ENCODE data around the gene SMYD3. TPM values are rescaled to one million over a fixed set of nuclear protein-coding genes. Genes with fewer than 3 reads are reported as not detected.

The SMYD3 gene
- total and polyA plus RNA-seq, 2 of the 4 experiments (the other 2 are of a cell fraction): 26.5 to 37.6 TPM

- Histone ChIP-seq H4K20me1 (ENCODE audit: insufficient read depth, low read length) (no peaks in the 10 kb centered on the region), H3K4me3 (ENCODE audit: insufficient read depth, low read depth, low read length) (no peak overlapping the region), H3K9me1 (ENCODE audit: insufficient read depth, low read length) (no peaks in the 10 kb centered on the region), H3K9ac (ENCODE audit: low read depth, low read length) (no peak overlapping the region), H2BK5ac (ENCODE audit: low read depth, low read length, poor library complexity, severe bottlenecking) (no peak overlapping the region), H2BK120ac (ENCODE audit: low read depth, low read length) (no peak overlapping the region), H3K18ac (ENCODE audit: low read depth, low read length) (no peak overlapping the region), H3K23ac (ENCODE audit: low read depth, low read length) (no peak overlapping the region), H2AFZ (replicated peaks; ENCODE audit: low read length, poor library complexity) (no peak overlapping the region), H3K36me3 (ENCODE audit: control insufficient read depth, insufficient read depth, low read length) (no peaks in the 10 kb centered on the region), H4K8ac (ENCODE audit: low read depth in 2 of 2, low read length in 2 of 2) (no peak overlapping the region), H3K56ac (ENCODE audit: extremely low read depth, insufficient read depth, low read length) (no peak overlapping the region), H3K79me1 (ENCODE audit: low read depth in 1 of 2, low read length in 2 of 2) (no peaks in the 10 kb centered on the region), H2AK5ac (ENCODE audit: low read depth, low read length) (no peak overlapping the region), H3K27ac (ENCODE audit: insufficient read depth, low read length) (no peak overlapping the region), H4K91ac (ENCODE audit: insufficient read depth, low read depth, low read length) (no peak overlapping the region), H3K4me2 (ENCODE audit: low read depth, low read length) (no peak overlapping the region), H2AK9ac (replicated peaks; ENCODE audit: low read depth, low read length, poor library complexity) (no peak overlapping the region), H4K5ac (ENCODE audit: low read depth, low read length) (no peak overlapping the region), H3K14ac (replicated peaks; ENCODE audit: low read depth, low read length) (no peak overlapping the region), H3K27me3 (ENCODE audit: control insufficient read depth, insufficient read depth, low read length) (no peaks in the 10 kb centered on the region), H3K4ac (ENCODE audit: low read depth, low read length) (no peak overlapping the region), H2BK15ac (ENCODE audit: low read depth, low read length) (no peak overlapping the region), H3K9me3 (ENCODE audit: control insufficient read depth, insufficient read depth, low read length) (no peaks in the 10 kb centered on the region), H2BK20ac (ENCODE audit: low read depth, low read length) (no peak overlapping the region), H3K4me1 (ENCODE audit: control insufficient read depth, insufficient read depth, low read length) (no peaks in the 10 kb centered on the region)
- dilution Hi-C loops (cut with HindIII; ENCODE audit: low sequenced_read_pairs, unreplicated experiment): no loop called here
- ChIA-PET CTCF (no interaction called here), POLR2A (ENCODE audit: unreplicated experiment) (no interaction called here)
- in situ Hi-C loops (cut with MboI; ENCODE audit: low sequenced_read_pairs): no loop called here
- DNase-seq (no peak), ATAC-seq (ENCODE audit: low read depth) (no peak)
- intact Hi-C loops (cut with micrococcal nuclease): no loop called here
- TF ChIP-seq ELK1 (IDR thresholded peaks at IDR 0.05; ENCODE audit: borderline replicate concordance, low read depth, low read length) (no peak), USF2 (IDR thresholded peaks at IDR 0.05; ENCODE audit: low read depth, low read length) (no peak), BHLHE40 (IDR thresholded peaks at IDR 0.05; ENCODE audit: low read depth, low read length) (no peak), POLR2A (IDR thresholded peaks at IDR 0.05; ENCODE audit: low read depth, low read length) (no peak), CEBPB (IDR thresholded peaks at IDR 0.05; ENCODE audit: low read depth, low read length) (no peak), MAZ (IDR thresholded peaks at IDR 0.05; ENCODE audit: borderline replicate concordance, low read depth, low read length) (no peak)
- no TSS peak for BruUV-seq (replicated peaks)
- WGBS, 2 experiments (ENCODE audit: extremely low coverage in 2 of 2, insufficient read length in 1 of 2): no CpG with 5 or more reads among the region's 7 CpGs
Measured at GRCh38 chr1:245934409-245934808, 572.7 kb downstream of the SMYD3 start.
